Smooth muscle cell (in vitro differentiated cells): ENCODE results near the gene C16orf90. TPM values are rescaled to one million over a fixed set of nuclear protein-coding genes. Genes with fewer than 3 reads are reported as not detected.

ENCODE experiments used
- DNase-seq: peaks from one replicate; lab custom pipeline; 2025; ENCODE audit not compliant: unreplicated experiment; lab: John Stamatoyannopoulos, UW
- H2AFZ ChIP-seq: fragments of 200-600 bp; sonication (generic); 2 replicates; pipeline ENCODE4 v1.6.0; 2016; ENCODE audit warnings: antibody characterized with exemption, low read depth, mild to moderate bottlenecking
- H3F3A ChIP-seq: fragments of 200-600 bp; sonication (generic); 2 replicates; pipeline ENCODE4 v1.6.0; 2017; ENCODE audit warnings: antibody characterized with exemption, low read depth
- H3K27ac ChIP-seq: fragments of 200-600 bp; sonication (generic); 2 replicates; pipeline ENCODE4 v1.5.1; 2016; ENCODE audit warnings: low read depth, mild to moderate bottlenecking
- H3K27me3 ChIP-seq: fragments of 200-600 bp; sonication (generic); 2 replicates; pipeline ENCODE4 v1.6.1; 2016; ENCODE audit warnings: low read depth, mild to moderate bottlenecking
- H3K36me3 ChIP-seq: fragments of 200-600 bp; sonication (generic); 2 replicates; pipeline ENCODE4 v1.5.1; 2016; ENCODE audit warnings: low read depth
- H3K4me1 ChIP-seq: fragments of 200-600 bp; sonication (generic); 2 replicates; pipeline ENCODE4 v1.5.1; 2016; ENCODE audit warnings: low read depth
- H3K4me2 ChIP-seq: fragments of 200-600 bp; sonication (generic); 2 replicates; pipeline ENCODE4 v1.6.0; 2016; ENCODE audit warnings: mild to moderate bottlenecking
- H3K4me3 ChIP-seq: fragments of 200-600 bp; sonication (generic); 2 replicates; pipeline ENCODE4 v1.5.1; 2016; ENCODE audit warnings: mild to moderate bottlenecking
- H3K79me2 ChIP-seq: fragments of 200-600 bp; sonication (generic); 2 replicates; pipeline ENCODE4 v1.6.0; 2016; ENCODE audit warnings: low read depth, mild to moderate bottlenecking
- H3K9ac ChIP-seq: fragments of 200-600 bp; sonication (generic); 2 replicates; pipeline ENCODE4 v1.6.0; 2016; ENCODE audit warnings: low read depth
- H3K9me3 ChIP-seq: fragments of 200-600 bp; sonication (generic); replicated peaks from 2 replicates; pipeline ENCODE4 v1.5.1; 2016; ENCODE audit warnings: low read depth
- H4K20me1 ChIP-seq: fragments of 200-600 bp; sonication (generic); 2 replicates; pipeline ENCODE4 v1.6.0; 2016; ENCODE audit warnings: low read depth
- CTCF ChIP-seq: fragments of 200-600 bp; sonication (generic); IDR thresholded peaks from 2 replicates; pipeline ENCODE4 v1.5.1; 2017; ENCODE audit warnings: borderline replicate concordance, mild to moderate bottlenecking, antibody characterized with exemption; ENCODE audit not compliant: insufficient read depth, poor library complexity, severe bottlenecking
- WGBS: methylation state at CpG from one replicate; pipeline ENCODE4 v1.1.7; 2016; ENCODE audit warnings: low lambda C conversion rate; 5-methylcytosine and 5-hydroxymethylcytosine counted together
- polyA plus RNA-seq: library from polyadenylated mRNA; unstranded; fragments of >200 nt; fragmentation: Nextera tagmentation; extraction: Ambion mirVana; gene quantifications from 2 replicates; pipeline ENCODE4 v1.2.1, GENCODE V29; 2016
- total RNA-seq: library from RNA; depleted of rRNA; stranded (reverse); fragments of >200 nt; gene quantifications from 2 replicates; pipeline ENCODE4 v1.2.3, GENCODE V29; 2014

Gene C16orf90
- total and polyA plus RNA-seq, 2 experiments from 2014 or later: not detected

GRCh38 chr16:3515897-3516296 is 20.6 kb upstream of the C16orf90 start:
- Histone ChIP-seq H4K20me1 (no peaks in the 10 kb centered on the region), H3K9ac (no peak overlapping the region), H3K27ac (no peak overlapping the region), H3K27me3 (no peaks in the 10 kb centered on the region), H2AFZ (no peak overlapping the region), H3K9me3 (no peaks in the 10 kb centered on the region), H3K36me3 (no peaks in the 10 kb centered on the region), H3K4me2 (no peak overlapping the region), H3K4me3 (no peak overlapping the region), H3F3A (peaks cover 18% of the 10 kb centered on the region), H3K4me1 (no peaks in the 10 kb centered on the region), H3K79me2 (no peaks in the 10 kb centered on the region)
- DNase-seq: no peak
- WGBS: 97% methylated on average over 4 of the region's 4 CpGs
- no peak for TF ChIP-seq CTCF

- Histone ChIP-seq H3K4me2 (no peak overlapping the region), H3K4me3 (no peak overlapping the region), H3K79me2 (no peaks in the 10 kb centered on the region), H3K9me3 (no peaks in the 10 kb centered on the region), H3F3A (peaks cover 11% of the 10 kb centered on the region), H2AFZ (no peak overlapping the region), H3K9ac (no peak overlapping the region), H3K27me3 (no peaks in the 10 kb centered on the region), H3K36me3 (no peaks in the 10 kb centered on the region), H3K27ac (no peak overlapping the region), H3K4me1 (no peaks in the 10 kb centered on the region), H4K20me1 (no peaks in the 10 kb centered on the region)
- no peak for DNase-seq
- 96% methylated on average over 4 of the region's 4 CpGs for WGBS
- TF ChIP-seq CTCF: no peak
These were observed 19.3 kb upstream of the C16orf90 start for GRCh38 chr16:3514621-3515020.

DNA sequence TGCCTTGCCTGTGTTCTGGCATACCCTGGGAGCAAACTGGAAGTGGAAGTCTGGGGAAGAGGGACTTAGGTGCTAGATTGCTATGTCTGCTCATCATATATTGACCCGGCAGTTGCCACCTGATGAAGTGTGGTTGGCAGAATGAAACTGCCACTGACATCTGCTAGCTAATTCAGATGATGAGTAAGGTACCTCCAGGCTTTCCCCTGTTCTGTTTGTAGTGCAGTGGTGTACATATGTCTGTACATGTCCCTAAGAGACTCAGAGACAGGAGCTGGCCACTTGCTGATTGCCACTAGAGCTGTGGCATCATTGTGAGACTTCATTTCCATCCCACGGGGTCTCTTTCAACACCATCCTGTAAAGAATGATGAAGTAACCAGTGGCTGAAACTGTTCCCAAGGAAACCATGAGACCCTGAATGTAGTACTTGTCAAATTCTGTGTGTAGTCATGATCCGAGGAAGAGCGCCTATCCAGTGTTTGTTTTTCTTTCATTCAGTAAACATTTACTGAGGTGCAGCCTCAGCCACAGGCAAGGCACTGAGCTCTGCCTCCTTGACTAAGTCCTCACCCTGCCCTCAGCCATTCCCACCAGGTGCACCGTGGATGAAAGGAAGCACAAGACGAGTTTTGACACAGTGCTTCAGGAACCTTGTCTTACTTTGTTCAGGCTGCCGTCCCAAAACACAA is 18.7 kb upstream of the C16orf90 start:
- H3F3A ChIP-seq: peaks cover 6% of the 10 kb centered on the region
- TF ChIP-seq CTCF: no peak
- no peak overlapping the region for H3K4me2 ChIP-seq
- H3K27me3 ChIP-seq: no peaks in the 10 kb centered on the region
- H4K20me1 ChIP-seq: no peaks in the 10 kb centered on the region
- no peak for DNase-seq
- no peak overlapping the region for H2AFZ ChIP-seq
- H3K9ac ChIP-seq: no peak overlapping the region
- no peaks in the 10 kb centered on the region for H3K36me3 ChIP-seq
- 97% methylated on average over 7 of the region's 7 CpGs for whole genome bisulfite sequencing
- H3K4me3 ChIP-seq: no peak overlapping the region
- H3K27ac ChIP-seq: no peak overlapping the region
- H3K4me1 ChIP-seq: no peaks in the 10 kb centered on the region
- H3K79me2 ChIP-seq: no peaks in the 10 kb centered on the region
- H3K9me3 ChIP-seq: no peaks in the 10 kb centered on the region
